Heart right ventricle (tissue), 16 donors: ENCODE measurements around the gene SLC4A2. TPM values are rescaled to one million over a fixed set of nuclear protein-coding genes. Genes with fewer than 3 reads are reported as not detected.

Source experiments
- ATAC-seq, 8 donors: fragments of 200-7000 bp; cut with Tn5 transposase; one replicate each; pipeline ENCODE4 v1.9.1; 2020; ENCODE audit warnings: mild to moderate bottlenecking in 8 of 8, moderate library complexity in 8 of 8, moderate number of reproducible peaks in 1 of 8
- DNase-seq, 2 donors: peaks; one replicate each; pipeline ENCODE4 v3.0.0-alpha.2; 2020
- H3K27ac ChIP-seq, 10 donors: fragments of 200-600 bp; sonication (generic) in 2 of 10; one replicate each; pipeline versions ENCODE4 v1.5.0 to v1.8.0; 2020 to 2022; ENCODE audit warnings: mild to moderate bottlenecking in 3 of 10
- H3K27me3 ChIP-seq, 7 donors: fragments of 200-600 bp; one replicate each; pipeline ENCODE4 v1.8.0; 2021 to 2022; ENCODE audit warnings: mild to moderate bottlenecking in 2 of 7
- H3K36me3 ChIP-seq, 9 donors: fragments of 200-600 bp; sonication (generic) in 1 of 9; one replicate each; pipeline versions ENCODE4 v1.5.0 to v1.8.0; 2020 to 2022; ENCODE audit warnings: mild to moderate bottlenecking in 2 of 9
- H3K4me1 ChIP-seq, 9 donors: fragments of 200-600 bp; sonication (generic) in 1 of 9; one replicate each; pipeline versions ENCODE4 v1.5.0 to v1.8.0; 2020 to 2022; ENCODE audit warnings: mild to moderate bottlenecking in 4 of 9
- H3K4me3 ChIP-seq, 10 donors: fragments of 200-600 bp; sonication (generic) in 2 of 10; one replicate each; pipeline versions ENCODE4 v1.5.0 to v1.8.0; 2020 to 2022; ENCODE audit warnings: mild to moderate bottlenecking in 7 of 10, moderate library complexity in 2 of 10
- H3K9me3 ChIP-seq, 11 donors: fragments of 200-600 bp in 10 of 11; sonication (generic) in 2 of 11; one replicate each; pipeline versions ENCODE4 v1.5.0 to v1.8.0; 2013 to 2022; ENCODE audit warnings: mild to moderate bottlenecking in 2 of 11, control low read depth in 1 of 11, moderate library complexity in 1 of 11
- CTCF ChIP-seq, 9 donors: fragments of 200-600 bp; sonication (generic) in 2 of 9; IDR thresholded peaks; one replicate each; pipeline versions ENCODE4 v1.5.0 to v1.8.0; 2021 to 2022; ENCODE audit warnings: antibody characterized with exemption in 9 of 9, mild to moderate bottlenecking in 5 of 9, moderate library complexity in 1 of 9
- WGBS, 2 donors: extraction: QIAGEN DNeasy Blood & Tissue Kit; methylation state at CpG; one replicate each; pipeline ENCODE4 v1.1.7; 2013; ENCODE audit warnings: inconsistent platforms in 1 of 2; 5-methylcytosine and 5-hydroxymethylcytosine counted together
- intact Hi-C, 10 donors: fragments of 100-400 bp; cut with DNase I; formaldehyde crosslinking; loops; one replicate each; pipeline versions ENCODE4 v1.11.1 to v1.14.2; 2022
- polyA plus RNA-seq, 2 donors: library from polyadenylated mRNA; stranded (reverse); fragments of 200-250 nt; gene quantifications; one replicate each; pipeline ENCODE4 v1.2.3, GENCODE V29; 2013
- total RNA-seq, 10 donors: library from RNA; stranded (reverse); fragmentation: NEBNext Ultra II Directional in 3 of 10; extraction: Animal tissue kit (Norgen Biotek cat#: 25700) in 3 of 10; gene quantifications; one replicate each; pipeline versions ENCODE4 v1.2.1 to v1.2.4, GENCODE V29; 2021 to 2023
- donor health status: Arrhythmogenic right ventricular cardiomyopathy.
- donor health status: ischemic (EF 13 %, LVEDD 7.1; RV severe dilation, severe dysfunction).
- donor health status: healthy with polysubstance abuse.
- donor health status: DM: no; HTN: yes; CAD: no.
- donor health status: DM: no; HTN: no; CAD: no.
- donor health status: ischemic (EF 25% LVEDD 6.9; RV normal size, moderate dysfunction).
- donor health status: ischemic (EF 25% LVEDD 5.7; RV mildly dilated, moderate dysfunction).
- donor health status: healthy.
- donor health status: DM: yes; HTN: yes; CAD: no.
- donor health status: Ischemic cardiomyopathy.
- donor health status: ischemic (EF 35%, LVEDD 5.7; RV mildly dilated, moderate dysfunction).
- donor health status: nonischemic (EF 11% LVEDD 7.7; RV severe dilation, severe dysfunction).
- donor health status: DM: yes; HTN: yes; CAD: no.
- donor health status: PGD.
- donor health status: ischemic (EF 29% LVEDD 5.4; RV normal size, mild dysfunction).
- donor health status: nonischemic (EF 23%, LVEDD 6.1; RV moderate dilation, normal function).

SLC4A2 gene
- total and polyA plus RNA-seq, 12 donors = 36.0 to 109 (median 54.6) TPM

DNA sequence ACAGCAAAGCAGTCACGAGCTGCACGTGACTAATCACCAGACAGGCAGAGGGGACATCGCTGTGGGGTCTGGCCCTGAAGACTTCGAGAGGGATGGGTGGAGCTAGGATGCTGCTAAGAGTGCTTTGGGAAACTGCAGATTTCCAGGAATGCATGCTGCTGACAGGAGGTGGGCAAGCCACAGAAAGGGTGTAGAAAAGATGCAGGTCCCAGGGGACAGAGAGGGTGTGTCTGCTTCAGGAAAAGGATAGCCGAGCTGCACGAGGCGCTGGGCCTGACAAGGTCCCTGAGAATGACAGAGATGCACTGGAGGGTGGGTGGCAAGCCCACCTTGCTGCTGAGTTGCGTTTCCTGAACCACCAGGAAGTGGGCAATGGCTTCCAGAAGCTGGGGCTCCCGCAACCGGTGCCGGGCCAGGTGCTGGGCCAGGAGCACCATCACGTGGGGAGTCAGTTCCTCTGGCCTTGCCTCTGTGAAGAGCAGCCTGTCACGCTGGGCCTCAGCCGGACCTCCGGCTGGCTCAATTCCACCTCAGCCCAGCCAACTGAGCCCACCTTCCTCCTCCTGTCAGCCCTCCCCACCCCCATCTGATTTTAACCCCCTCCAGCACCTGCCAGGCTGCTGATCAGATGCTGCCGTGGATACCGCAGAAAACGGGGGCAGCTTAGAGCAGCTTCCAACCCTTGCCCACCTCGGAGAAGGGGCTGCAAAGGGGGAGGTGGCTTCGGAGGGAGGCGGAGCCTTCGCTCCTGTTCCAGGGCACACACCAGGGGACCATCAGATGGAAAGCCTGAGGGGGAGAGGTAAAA is 19.0 kb downstream of the SLC4A2 start:
- TF ChIP-seq CTCF (IDR thresholded peaks at IDR 0.05) = no peak
- intact Hi-C loops = loop anchor here in 1 of 10 donors (2.0 kb wide), 1 partner anchor 16 kb away; no protein-coding TSS in a partner anchor
- Histone ChIP-seq H3K27me3 (no peaks in the 10 kb centered on the region), H3K36me3 (peaks cover 0 to 45% (median 16%) of the 10 kb centered on the region in 9 donors), H3K4me1 (peaks cover 34 to 60% (median 53%) of the 10 kb centered on the region in 9 donors), H3K27ac (peak overlapping the region in 5 of 10 donors; percentile 27 to 69 (median 54)), H3K4me3 (peak overlapping the region in 2 of 10 donors; percentile 5 to 13), H3K9me3 (no peaks in the 10 kb centered on the region)
- no peak for DNase-seq
- ATAC-seq = no peak
- WGBS, 2 donors = 22 to 24% methylated on average over 22 of the region's 22 CpGs

- ATAC-seq (no peak), DNase-seq (no peak)
- TF ChIP-seq CTCF (IDR thresholded peaks at IDR 0.05) = no peak
- intact Hi-C loops = loop anchor here in 1 of 10 donors (2.0 kb wide), 1 partner anchor 17 kb away; no protein-coding TSS in a partner anchor
- Histone ChIP-seq H3K27me3 (no peaks in the 10 kb centered on the region), H3K27ac (peak overlapping the region in 7 of 10 donors; percentile 92 to 98 (median 97)), H3K4me3 (peak overlapping the region in 9 of 10 donors; percentile 78 to 98 (median 95)), H3K4me1 (peaks cover 37 to 65% (median 56%) of the 10 kb centered on the region in 9 donors), H3K36me3 (peaks cover 0 to 36% (median 16%) of the 10 kb centered on the region in 9 donors), H3K9me3 (no peaks in the 10 kb centered on the region)
- WGBS, 2 donors = 71 to 76% methylated on average over 27 of the region's 27 CpGs
Measured at GRCh38 chr7:151079199-151079910, 20.0 kb downstream of the SLC4A2 start.

DNA sequence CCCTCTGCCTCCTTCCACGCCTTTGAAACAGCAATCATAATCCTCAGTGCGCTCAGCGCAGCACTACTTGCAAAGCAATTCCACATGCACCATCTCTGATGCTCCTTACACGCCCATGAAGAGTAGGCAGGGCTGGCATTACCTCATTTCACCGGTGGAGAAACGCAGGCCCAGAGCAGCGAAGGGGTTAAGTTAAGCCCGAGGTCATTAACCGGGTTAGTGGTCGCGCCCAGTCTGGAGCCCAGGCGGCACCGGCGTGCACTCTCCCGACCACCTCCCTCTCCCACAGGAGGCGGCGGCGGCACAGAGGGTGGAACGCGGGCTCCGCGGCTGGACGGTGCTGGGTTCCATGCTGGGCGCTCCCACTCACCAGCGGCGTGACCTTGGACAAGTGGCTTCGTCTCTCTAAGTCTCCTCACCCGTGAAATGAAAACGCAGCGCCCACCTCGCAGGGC is 20.7 kb downstream of the SLC4A2 start:
- H3K36me3 ChIP-seq = peaks cover 0 to 28% (median 11%) of the 10 kb centered on the region in 9 donors
- H3K27me3 ChIP-seq = no peaks in the 10 kb centered on the region
- WGBS, 2 donors = 0% methylated on average over 30 to 31 of the region's 31 CpGs
- H3K27ac ChIP-seq = peak overlapping the region; percentile 86 to 98 (median 96)
- peak overlapping the region; percentile 45 to 98 (median 92) for H3K4me3 ChIP-seq
- no peak for TF ChIP-seq CTCF (IDR thresholded peaks at IDR 0.05)
- no peaks in the 10 kb centered on the region for H3K9me3 ChIP-seq
- DNase-seq (no peak), ATAC-seq (peak; percentile 0 to 8 (median 2))
- peaks cover 37 to 66% (median 57%) of the 10 kb centered on the region in 9 donors for H3K4me1 ChIP-seq
- intact Hi-C loops = loop anchor here in 5 of 10 donors (2.0 kb wide), 1 partner anchor 21 kb away; the partner anchor contains the start of gene SLC4A2 (in 5 of the 5)
